Islet precursor cell (in vitro differentiated cells): Measurements from ENCODE around the gene FHIT.
"Not testable (repeated sequence)": the region's sequence is repeated elsewhere in the genome, so short reads cannot be mapped to it uniquely, and the experiment has no call there.

Experiments
- DNase-seq: peaks from one replicate; pipeline ENCODE4 v3.0.0-alpha.2; 2018

FHIT gene

DNA sequence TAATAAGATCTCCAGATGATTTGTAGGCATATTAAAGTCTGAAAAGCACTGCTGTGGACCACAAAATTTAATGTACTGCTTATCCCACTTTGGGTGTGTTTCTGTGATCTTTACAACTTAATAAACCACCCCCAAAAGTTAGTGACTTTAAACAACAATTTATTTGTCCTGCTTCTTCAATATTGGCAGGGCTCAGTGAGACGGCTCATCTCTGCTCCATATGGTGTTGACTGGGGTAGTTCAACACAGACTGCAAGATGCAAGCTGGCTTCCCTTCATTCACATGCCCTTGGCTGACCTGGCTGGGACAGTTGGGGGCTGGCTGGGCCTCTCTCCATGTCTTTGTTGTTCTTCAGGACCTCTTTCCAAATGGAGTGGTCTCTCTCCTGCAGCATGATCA lies 337.8 kb downstream of the FHIT start:
- no peak for DNase-seq

GRCh38 chr3:60912876-60913275 lies 338.4 kb downstream of the FHIT start:
- DNase-seq, result no peak

DNA sequence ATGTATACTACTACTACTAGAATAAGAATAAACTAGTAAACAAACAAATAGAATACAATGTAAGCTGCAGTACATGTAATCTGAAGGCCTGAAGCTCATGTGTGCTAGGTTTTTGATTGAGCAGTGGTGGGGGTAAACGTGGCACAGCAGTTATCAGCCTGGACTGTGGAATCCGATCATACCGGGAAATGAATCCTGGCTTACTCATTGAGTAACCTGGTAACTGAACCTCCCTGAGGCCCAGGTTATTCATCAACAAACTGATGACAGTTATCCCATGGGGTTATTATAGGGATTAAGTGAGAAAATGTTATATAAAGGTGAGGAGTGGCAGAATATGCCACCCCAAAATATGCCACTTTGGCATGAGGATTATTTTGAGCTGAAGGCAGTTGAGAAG lies 339.1 kb downstream of the FHIT start:
- no peak for DNase-seq

- no peak for DNase-seq
Measured at GRCh38 chr3:60909526-60909925, 341.7 kb downstream of the FHIT start.

GRCh38 chr3:60906283-60906682 lies 345.0 kb downstream of the FHIT start:
- no peak for DNase-seq

- no peak for DNase-seq
Measured at GRCh38 chr3:60898321-60898720, 352.9 kb downstream of the FHIT start.

DNA sequence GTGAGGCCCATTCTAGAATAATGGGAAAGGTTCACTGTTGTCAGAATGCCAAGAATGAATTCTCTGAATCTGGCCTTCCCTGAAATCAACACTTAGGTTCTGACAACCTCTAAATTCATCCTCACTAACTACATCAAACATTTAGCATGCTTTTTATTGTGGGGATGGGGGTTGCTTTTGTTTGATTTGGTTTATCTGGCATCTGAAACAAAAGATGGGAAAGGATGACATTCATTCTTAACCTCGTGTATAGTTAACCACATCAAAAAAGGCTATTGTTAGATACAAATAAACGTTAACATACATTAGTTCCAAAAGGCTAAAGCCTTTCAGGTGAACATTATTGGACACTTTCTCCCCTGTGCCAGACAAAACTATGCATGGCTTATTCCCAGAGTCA lies 357.3 kb downstream of the FHIT start:
- DNase-seq, result no peak

DNA sequence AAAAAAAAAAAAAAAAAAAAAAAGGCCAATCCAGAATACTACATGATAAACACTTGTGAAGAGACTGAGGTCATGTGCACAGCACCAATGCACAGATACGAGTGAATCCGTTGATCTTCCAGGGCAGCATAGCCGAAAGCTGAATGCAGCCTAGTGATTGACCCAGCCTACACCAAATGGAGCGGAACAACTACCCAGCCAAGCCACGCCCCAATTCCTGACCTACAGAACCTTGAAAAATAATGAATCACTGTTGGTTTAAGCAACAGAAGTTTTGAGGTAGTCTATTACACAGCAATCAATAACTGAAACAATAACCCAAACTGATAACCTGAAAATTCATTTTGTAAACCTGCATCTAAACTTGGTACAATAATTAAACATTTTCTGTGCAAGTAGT lies 361.0 kb downstream of the FHIT start:
- no peak for DNase-seq

GRCh38 chr3:60888952-60889351 lies 362.3 kb downstream of the FHIT start:
- not testable (repeated sequence) for DNase-seq

DNA sequence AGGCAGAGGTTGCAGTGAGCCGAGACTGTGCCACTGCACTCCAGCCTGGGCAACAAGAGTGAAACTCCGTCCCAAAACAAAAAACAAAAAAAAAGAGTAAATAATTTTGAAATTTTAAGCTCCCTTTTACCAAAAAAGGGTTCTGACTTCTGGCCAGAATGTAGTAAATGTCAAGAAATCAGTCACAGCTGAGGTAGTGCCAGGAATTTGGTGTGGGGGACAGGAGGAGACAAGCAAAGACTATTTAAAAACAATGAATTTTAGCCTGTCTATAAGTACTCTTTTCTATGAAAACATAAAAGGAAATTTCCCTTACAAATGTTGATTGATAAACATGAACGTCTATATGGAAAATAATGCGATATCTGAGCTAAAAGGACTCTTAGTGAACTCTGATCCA lies 363.7 kb downstream of the FHIT start:
- DNase-seq, result no peak

GRCh38 chr3:60886518-60886917 lies 364.7 kb downstream of the FHIT start:
- DNase-seq, result no peak

- DNase-seq, result no peak
Measured at GRCh38 chr3:60884005-60884404, 367.2 kb downstream of the FHIT start.

DNA sequence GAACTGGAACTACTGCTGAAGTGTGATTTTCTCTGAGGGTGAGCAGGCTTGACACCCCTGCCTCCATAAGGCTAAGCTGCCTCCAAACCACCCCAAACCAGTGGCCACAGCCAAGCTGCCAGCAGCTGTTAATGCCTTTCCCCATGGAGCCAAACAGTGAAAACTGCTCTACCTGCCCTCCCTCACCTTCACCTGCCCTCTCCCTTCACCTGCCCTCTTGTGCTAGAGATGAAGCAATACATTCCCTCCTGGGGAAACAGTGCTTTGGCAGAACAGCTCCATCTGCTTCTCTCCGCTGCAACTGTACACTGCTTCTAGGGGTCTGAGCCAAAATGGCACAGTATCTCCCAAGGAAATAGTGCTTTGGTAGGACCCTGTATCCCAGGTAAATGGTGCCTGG lies 374.1 kb downstream of the FHIT start:
- DNase-seq, result no peak

DNA sequence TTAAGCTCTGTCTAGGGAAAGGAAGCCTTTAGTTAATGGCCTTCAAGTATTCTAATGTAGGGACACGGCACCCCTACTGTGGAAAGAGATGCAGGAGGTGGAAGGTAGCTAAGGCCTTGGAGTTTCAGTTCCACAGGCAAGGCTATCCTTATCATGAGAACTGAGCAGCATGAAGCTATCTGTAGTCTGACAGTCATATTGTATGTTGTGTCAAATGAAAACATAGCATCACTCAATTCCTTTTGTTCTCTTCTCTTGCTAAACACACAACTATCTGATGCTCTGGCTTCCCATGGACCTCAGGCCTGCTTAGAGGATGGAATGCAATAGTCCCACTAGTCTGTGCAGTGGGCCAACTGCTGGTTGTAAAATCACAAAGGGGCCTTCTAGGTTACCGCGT lies 380.9 kb downstream of the FHIT start:
- no peak for DNase-seq

DNA sequence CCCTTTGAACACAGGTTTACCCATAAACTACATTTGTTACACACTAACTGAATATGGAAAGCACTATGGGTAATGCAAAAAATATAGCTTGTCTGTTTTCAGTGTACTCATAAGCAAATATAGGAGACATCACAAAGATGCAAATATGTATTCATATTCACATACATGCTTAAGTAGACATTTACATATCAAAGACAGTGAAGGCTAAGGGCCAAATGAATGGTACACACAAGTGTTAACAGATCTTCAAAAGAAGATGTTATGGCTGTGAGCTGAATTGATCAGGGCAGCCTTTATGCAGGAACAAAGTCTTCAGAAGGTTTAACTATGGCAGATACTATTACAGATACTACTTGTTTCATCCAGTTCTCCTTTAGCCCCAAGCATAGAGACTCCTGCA lies 384.1 kb downstream of the FHIT start:
- no peak for DNase-seq

GRCh38 chr3:60856257-60857046 lies 394.8 kb downstream of the FHIT start:
- no peak for DNase-seq

GRCh38 chr3:60855250-60855649 lies 396.0 kb downstream of the FHIT start:
- no peak for DNase-seq

- no peak for DNase-seq
Measured at GRCh38 chr3:60854791-60855190, 396.5 kb downstream of the FHIT start.

- no peak for DNase-seq
Measured at GRCh38 chr3:60847791-60848190, 403.5 kb downstream of the FHIT start.

- no peak for DNase-seq
Measured at GRCh38 chr3:60844256-60844655, 407.0 kb downstream of the FHIT start.

GRCh38 chr3:60841355-60841754 lies 409.9 kb downstream of the FHIT start:
- no peak for DNase-seq

GRCh38 chr3:60839246-60839645 lies 412.0 kb downstream of the FHIT start:
- DNase-seq, result peak; percentile 62

- DNase-seq, result no peak
Measured at GRCh38 chr3:60835796-60836195, 415.5 kb downstream of the FHIT start.

- DNase-seq, result no peak
Measured at GRCh38 chr3:60829058-60829457, 422.2 kb downstream of the FHIT start.

- no peak for DNase-seq
Measured at GRCh38 chr3:60827666-60828065, 423.6 kb downstream of the FHIT start.
